Activated naive CD8-positive, alpha-beta T cell (primary cell): ENCODE data around the gene DNAH10.

Experiments
- H3K27ac Mint-ChIP-seq: one replicate; pipeline ENCODE4 v1.8.0; 2021; ENCODE audit warnings: mixed read lengths
- H3K27me3 Mint-ChIP-seq: one replicate; pipeline ENCODE4 v1.8.0; 2021; ENCODE audit warnings: mixed read lengths
- H3K36me3 Mint-ChIP-seq: one replicate; pipeline ENCODE4 v1.8.0; 2021; ENCODE audit warnings: mixed read lengths
- H3K4me1 Mint-ChIP-seq: one replicate; pipeline ENCODE4 v1.8.0; 2021; ENCODE audit warnings: low read depth, mixed read lengths
- H3K4me3 Mint-ChIP-seq: one replicate; pipeline ENCODE4 v1.8.0; 2021; ENCODE audit warnings: mild to moderate bottlenecking, mixed read lengths
- H3K9me3 Mint-ChIP-seq: one replicate; pipeline ENCODE4 v1.8.0; 2021; ENCODE audit warnings: low read depth, mixed read lengths

Gene DNAH10

DNA sequence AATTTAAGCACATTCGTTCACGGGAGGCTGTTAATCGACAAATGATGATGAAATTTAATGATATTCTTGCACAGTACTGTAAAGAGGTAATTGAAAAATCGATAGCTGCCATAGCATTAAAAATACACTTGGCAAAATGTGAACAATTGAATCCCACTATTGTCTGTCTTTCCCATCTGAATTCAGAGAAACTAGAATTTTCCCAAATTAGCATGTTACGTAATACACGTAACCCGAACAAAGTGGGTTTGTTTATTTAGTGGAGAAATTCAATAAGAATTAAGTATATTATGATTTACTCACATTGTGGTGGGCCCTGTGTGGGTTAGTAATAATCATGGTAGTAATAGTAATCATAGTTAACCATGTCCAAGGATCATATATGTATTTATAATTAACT lies 31.9 kb downstream of the DNAH10 start:
- peaks cover 9% of the 10 kb centered on the region for H3K9me3 Mint-ChIP-seq
- H3K27ac Mint-ChIP-seq = no peak overlapping the region
- H3K4me1 Mint-ChIP-seq = no peaks in the 10 kb centered on the region

DNA sequence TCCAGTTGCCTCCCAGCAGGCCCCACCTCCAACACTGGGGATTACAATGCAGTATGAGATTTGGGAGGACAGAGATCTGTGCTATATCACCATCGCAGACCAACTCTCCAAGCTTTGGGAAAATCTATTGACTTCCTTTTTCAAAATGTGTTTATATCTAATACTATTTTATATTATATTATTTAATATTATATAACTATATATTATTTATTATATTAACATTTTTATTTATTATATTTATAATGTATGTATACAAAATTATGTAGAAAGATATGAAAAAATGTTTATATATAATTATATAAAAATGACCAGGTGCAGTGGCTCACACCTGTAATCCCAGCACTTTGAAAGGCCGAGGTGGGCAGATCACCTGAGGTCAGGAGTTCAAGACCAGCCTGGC lies 36.4 kb downstream of the DNAH10 start:
- Mint-ChIP-seq H3K4me1 (no peaks in the 10 kb centered on the region), H3K27me3 (no peaks in the 10 kb centered on the region), H3K9me3 (no peaks in the 10 kb centered on the region), H3K27ac (no peak overlapping the region), H3K4me3 (no peak overlapping the region), H3K36me3 (no peaks in the 10 kb centered on the region)

More for the DNA sequence above, 31.9 kb downstream of the DNAH10 start:
- Mint-ChIP-seq H3K4me3 (no peak overlapping the region), H3K27me3 (no peaks in the 10 kb centered on the region), H3K36me3 (peaks cover 3% of the 10 kb centered on the region)

DNA sequence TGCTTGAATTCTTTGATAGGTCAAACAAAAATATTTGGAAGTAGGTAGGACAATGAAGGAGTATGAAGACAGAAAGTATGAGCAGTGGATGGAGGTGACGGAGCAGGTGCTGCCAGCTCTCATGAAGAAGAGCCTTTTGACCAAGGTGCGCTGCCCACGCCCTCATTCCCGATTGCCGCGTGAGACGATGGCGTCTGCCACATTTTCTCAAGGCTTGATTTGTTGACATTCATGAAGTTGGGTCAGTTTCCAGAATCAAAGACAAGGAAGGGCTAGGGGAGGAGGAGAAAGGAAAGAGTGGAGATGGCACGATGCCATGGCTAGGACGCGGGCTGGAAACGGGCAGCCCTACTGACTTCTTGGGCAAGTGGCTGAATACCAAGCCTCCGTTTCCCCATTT lies 37.1 kb downstream of the DNAH10 start:
- H3K27me3 Mint-ChIP-seq = no peaks in the 10 kb centered on the region
- H3K4me1 Mint-ChIP-seq = no peaks in the 10 kb centered on the region
- no peak overlapping the region for H3K4me3 Mint-ChIP-seq
- H3K36me3 Mint-ChIP-seq = no peaks in the 10 kb centered on the region
- no peaks in the 10 kb centered on the region for H3K9me3 Mint-ChIP-seq
- H3K27ac Mint-ChIP-seq = no peak overlapping the region

DNA sequence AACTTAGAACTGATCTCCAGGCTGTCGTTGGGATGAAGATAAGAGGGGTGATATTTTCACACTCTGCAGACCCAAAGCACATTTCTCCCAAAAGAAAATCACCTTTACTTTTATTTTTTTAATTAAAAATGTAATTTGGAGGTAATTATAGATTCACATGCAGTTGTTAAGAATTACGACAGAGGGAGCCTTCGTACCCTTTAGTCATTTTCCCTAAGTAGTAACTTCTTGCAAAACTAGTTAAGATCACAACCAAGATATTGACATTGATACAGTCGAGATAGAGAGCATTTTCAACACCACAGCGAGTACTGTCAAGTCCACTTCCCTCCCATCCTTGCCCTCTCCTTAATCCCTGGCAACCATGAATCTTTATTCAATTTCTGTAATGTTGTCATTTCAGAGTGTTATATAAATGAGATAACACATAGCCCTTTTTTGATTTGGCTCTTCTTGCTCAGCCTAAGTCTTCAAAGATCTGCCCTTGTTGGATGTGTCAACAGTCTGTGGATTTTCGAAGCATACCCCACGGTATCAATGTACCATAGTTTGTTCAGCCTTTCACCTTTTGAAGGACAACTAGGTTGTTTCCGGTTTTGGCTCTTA lies 39.6 kb downstream of the DNAH10 start:
- H3K27ac Mint-ChIP-seq = no peak overlapping the region
- no peaks in the 10 kb centered on the region for H3K36me3 Mint-ChIP-seq
- H3K4me1 Mint-ChIP-seq = no peaks in the 10 kb centered on the region

DNA sequence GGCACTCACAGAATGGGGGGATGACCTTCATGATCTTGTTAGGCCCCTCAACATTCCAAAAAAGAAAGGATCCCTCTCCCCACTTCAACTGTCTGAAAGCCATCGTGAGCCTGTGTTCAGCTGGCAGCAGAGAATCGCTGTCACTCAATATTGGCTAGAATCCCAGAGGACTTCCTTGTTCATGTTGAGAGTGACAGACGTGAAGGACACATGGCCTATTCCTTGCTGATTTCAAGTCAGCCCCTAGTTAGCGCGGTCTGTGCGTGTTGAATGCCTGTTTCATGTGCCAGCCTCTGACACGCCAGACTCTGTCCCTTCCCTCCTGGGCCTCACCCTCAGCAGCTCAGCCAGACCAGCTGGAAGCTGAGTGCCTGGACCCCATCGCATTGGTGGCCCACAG lies 43.1 kb downstream of the DNAH10 start:
- Mint-ChIP-seq H3K9me3 (no peaks in the 10 kb centered on the region), H3K4me1 (no peaks in the 10 kb centered on the region), H3K4me3 (no peak overlapping the region), H3K27me3 (peaks cover 1% of the 10 kb centered on the region), H3K27ac (no peak overlapping the region), H3K36me3 (no peaks in the 10 kb centered on the region)

More for the DNA sequence above, 39.6 kb downstream of the DNAH10 start:
- Mint-ChIP-seq H3K27me3 (no peaks in the 10 kb centered on the region), H3K4me3 (no peak overlapping the region), H3K9me3 (no peaks in the 10 kb centered on the region)

DNA sequence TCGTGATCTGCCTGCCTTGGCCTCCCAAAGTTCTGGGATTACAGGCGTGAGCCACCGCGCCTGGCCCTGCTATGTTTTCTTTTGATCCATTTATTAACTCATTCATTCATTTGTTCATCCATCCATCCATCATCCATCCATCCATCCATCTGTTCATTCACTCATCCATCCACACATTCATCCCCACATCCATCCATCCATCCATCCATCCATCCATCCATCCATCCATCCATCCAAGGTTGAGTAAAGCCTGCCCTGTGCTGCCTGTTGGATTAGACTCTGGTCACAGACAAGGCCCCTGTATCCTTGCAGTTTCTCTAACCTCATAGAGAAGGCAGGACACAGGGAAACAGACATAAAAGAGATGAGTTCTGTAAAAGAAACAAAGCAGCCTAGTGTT lies 44.9 kb downstream of the DNAH10 start:
- no peaks in the 10 kb centered on the region for H3K4me1 Mint-ChIP-seq
- H3K4me3 Mint-ChIP-seq = no peak overlapping the region
- no peak overlapping the region for H3K27ac Mint-ChIP-seq
- H3K27me3 Mint-ChIP-seq = peaks cover 1% of the 10 kb centered on the region
- H3K36me3 Mint-ChIP-seq = no peaks in the 10 kb centered on the region
- no peaks in the 10 kb centered on the region for H3K9me3 Mint-ChIP-seq

DNA sequence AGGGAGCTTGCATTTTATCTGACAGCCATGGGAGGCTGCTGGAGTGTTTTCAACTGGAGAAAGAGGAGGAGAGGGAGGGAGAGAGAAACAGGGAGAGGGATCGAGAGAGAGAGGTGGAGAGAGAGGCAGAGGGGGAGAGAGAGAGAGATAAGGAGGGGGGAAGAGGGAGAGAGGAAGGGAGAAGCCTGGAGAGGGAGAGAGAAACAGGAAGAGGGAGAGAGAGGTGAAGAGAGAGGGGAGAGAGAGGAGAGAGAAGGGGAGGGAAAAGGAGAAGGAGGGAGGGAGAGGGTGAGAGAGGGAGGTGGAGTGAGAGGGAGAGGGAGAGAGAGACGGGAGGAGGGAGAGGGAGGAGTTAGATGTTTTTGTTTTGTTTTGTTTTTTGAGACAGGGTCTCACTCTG lies 45.6 kb downstream of the DNAH10 start:
- H3K4me3 Mint-ChIP-seq = no peak overlapping the region
- no peaks in the 10 kb centered on the region for H3K36me3 Mint-ChIP-seq
- H3K27ac Mint-ChIP-seq = no peak overlapping the region
- peaks cover 1% of the 10 kb centered on the region for H3K27me3 Mint-ChIP-seq
- no peaks in the 10 kb centered on the region for H3K4me1 Mint-ChIP-seq
- no peaks in the 10 kb centered on the region for H3K9me3 Mint-ChIP-seq

DNA sequence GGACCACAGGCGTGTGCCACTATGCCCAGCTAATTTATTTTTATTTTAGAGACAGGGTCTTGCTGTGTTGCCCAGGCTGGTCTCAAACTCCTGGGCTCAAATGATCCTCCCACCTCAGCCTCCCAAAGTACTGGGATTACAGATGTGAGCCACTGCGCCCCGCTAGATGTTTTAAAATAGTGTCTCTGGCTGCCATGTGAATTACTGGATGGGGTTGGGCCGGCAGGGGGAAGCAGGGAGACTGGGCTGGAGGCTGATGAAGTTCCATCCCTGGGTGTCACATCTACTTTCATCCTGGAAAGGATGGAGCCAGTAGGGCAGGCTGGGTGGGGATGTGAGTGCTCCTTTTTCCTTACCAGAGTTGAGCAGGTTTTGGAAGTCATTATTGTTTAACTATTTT lies 46.1 kb downstream of the DNAH10 start:
- Mint-ChIP-seq H3K36me3 (no peaks in the 10 kb centered on the region), H3K9me3 (no peaks in the 10 kb centered on the region), H3K27ac (no peak overlapping the region), H3K4me3 (no peak overlapping the region), H3K4me1 (no peaks in the 10 kb centered on the region), H3K27me3 (peaks cover 1% of the 10 kb centered on the region)

DNA sequence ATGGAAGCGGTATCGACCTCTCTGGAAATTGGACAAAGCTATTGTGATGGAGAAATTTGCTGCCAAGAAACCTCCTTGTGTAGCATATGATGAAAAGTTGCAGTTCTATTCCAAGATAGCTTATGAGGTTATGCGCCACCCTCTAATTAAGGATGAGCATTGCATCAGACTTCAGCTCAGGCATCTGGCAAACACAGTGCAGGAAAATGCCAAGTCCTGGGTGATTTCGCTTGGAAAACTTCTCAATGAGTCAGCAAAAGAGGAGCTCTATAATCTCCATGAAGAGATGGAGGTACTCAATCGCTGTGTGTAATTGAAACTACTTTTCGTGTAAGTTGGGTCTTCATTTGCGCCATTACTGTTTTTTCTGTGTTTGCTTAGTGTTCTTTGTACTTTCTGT lies 51.2 kb downstream of the DNAH10 start:
- Mint-ChIP-seq H3K9me3 (peaks cover 10% of the 10 kb centered on the region), H3K4me1 (no peaks in the 10 kb centered on the region), H3K36me3 (peaks cover 3% of the 10 kb centered on the region), H3K4me3 (no peak overlapping the region), H3K27me3 (peaks cover 2% of the 10 kb centered on the region), H3K27ac (no peak overlapping the region)

DNA sequence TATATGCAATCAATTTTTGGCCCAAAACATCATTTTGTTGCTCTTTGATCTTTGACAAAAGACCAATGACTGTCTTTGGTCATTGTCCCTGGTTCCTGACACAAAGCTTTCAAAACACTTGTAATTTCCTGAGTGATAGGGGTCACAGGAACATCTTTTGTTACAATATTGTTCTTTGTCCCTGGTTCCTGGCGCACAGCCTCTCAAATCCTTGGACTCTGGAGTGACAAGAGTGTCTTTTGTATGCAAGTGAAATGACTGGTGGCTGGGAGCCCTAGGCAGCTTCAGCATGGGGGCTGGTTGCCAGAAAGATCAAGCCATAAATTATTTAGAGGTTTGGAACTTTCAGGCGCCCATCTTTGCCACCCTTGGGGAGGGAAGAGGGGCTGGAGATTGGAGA lies 53.9 kb downstream of the DNAH10 start:
- Mint-ChIP-seq H3K27me3 (peaks cover 1% of the 10 kb centered on the region), H3K36me3 (peaks cover 6% of the 10 kb centered on the region), H3K9me3 (peaks cover 10% of the 10 kb centered on the region), H3K4me1 (no peaks in the 10 kb centered on the region), H3K4me3 (no peak overlapping the region), H3K27ac (no peak overlapping the region)

DNA sequence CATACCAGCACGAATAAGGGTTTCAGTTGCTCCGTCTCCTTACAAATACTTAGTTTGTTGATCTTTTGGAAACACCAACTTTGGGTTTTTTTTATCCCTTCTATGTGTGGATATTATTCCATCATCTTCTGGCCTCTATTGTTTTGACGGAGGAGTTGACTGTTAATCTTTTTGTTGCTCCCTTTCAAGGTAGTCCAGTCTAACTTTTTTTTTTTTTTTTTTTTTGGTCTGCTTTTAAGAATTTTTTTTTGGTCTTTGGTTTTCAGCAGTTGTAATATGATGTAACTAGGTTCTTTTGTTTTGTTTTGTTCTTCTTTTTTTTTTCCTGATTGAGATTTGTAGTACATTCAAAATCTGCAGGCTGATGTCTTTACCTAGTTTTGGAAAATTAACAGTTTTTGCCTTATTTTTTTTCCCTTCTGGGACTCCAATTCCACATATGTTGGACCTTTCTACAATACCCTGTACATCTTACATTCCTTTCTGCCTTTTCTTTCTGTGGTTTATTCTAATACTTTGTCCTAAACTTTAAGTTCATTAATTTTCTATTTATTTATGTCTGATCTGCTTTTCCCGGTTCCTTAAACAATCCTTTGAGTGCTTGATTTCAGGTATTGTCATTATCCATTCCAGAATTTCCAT lies 54.9 kb downstream of the DNAH10 start:
- peaks cover 1% of the 10 kb centered on the region for H3K27me3 Mint-ChIP-seq
- H3K4me1 Mint-ChIP-seq = no peaks in the 10 kb centered on the region
- no peak overlapping the region for H3K27ac Mint-ChIP-seq
- peaks cover 10% of the 10 kb centered on the region for H3K9me3 Mint-ChIP-seq
- no peak overlapping the region for H3K4me3 Mint-ChIP-seq
- H3K36me3 Mint-ChIP-seq = peaks cover 6% of the 10 kb centered on the region

DNA sequence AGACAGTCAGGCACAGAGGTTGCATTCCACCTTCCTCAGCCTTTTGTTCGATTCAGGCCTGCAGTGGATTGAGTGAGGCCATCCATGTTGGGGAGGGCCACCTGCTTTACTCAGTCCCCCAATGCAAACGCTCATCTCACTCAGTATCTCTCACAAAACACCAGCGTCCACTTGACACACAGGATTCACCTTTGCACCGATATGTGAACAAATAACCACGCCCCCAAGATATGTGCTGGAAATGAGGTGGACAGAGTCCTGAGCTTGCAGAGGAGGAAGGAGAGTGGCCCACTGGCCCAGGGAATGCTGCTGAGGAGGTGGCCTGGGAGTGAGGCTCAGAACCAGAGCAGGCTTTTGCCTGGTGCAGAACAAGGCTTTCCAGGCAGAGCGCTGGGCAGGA lies 60.7 kb downstream of the DNAH10 start:
- Mint-ChIP-seq H3K4me3 (no peak overlapping the region), H3K9me3 (no peaks in the 10 kb centered on the region), H3K27ac (no peak overlapping the region), H3K4me1 (peaks cover 2% of the 10 kb centered on the region), H3K27me3 (peaks cover 7% of the 10 kb centered on the region), H3K36me3 (peaks cover 3% of the 10 kb centered on the region)

DNA sequence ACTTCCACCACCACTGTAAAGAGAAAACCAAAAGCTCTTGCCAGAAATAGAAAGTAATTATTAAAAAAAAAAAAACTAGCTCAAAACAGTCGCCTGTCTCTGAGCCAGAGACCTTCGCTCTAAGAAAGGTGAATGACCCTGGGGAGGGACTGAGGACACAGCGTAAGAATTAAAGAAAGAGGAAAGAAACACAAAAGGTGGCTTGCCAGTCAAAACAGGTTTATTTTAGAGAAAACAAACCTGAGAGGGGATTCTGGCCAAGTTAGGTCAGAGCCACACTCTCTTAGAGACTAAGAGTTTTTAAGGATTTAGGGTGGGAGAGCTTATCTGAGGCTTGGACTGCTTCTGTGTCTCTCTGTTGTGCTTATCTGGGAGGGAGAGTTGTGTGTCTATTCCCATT lies 66.0 kb downstream of the DNAH10 start:
- Mint-ChIP-seq H3K27me3 (peaks cover 7% of the 10 kb centered on the region), H3K27ac (no peak overlapping the region), H3K4me1 (peaks cover 2% of the 10 kb centered on the region), H3K9me3 (no peaks in the 10 kb centered on the region), H3K36me3 (no peaks in the 10 kb centered on the region), H3K4me3 (no peak overlapping the region)

DNA sequence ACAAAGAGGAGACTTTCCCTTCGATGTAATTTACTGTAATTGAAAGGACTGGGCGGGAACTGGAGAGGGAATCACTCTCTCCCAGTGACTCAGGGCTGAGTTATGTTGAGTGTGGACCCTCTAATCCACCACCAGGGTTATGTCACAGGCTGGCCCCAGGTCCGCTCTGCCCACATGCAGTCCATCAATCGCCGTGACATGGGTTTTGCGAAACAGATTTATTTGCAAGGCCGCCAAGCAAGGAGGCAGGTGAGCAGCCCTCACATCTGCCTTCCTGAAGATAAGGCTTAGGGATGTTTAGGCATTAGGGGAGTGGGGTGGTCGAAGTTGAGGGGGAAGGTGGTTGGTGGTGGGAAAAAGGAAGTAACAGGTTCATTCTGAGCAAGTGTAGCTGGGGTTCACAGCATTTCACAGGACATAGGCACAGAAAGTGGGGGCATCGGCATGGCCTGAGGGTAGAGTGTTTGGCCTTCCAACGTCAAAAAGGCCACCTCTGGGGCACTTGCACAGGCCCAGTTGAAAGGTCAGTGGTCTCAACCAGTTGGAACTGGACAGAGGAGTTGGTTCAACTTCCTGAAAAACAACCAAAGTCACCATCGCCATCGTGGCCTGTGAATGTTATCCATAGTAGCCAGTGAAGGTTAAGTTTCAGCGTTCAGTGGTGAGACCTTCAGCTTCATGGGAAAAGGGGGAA lies 66.9 kb downstream of the DNAH10 start:
- Mint-ChIP-seq H3K27ac (no peak overlapping the region), H3K4me3 (no peak overlapping the region), H3K36me3 (no peaks in the 10 kb centered on the region), H3K9me3 (peaks cover 4% of the 10 kb centered on the region), H3K4me1 (peaks cover 2% of the 10 kb centered on the region), H3K27me3 (peaks cover 7% of the 10 kb centered on the region)

DNA sequence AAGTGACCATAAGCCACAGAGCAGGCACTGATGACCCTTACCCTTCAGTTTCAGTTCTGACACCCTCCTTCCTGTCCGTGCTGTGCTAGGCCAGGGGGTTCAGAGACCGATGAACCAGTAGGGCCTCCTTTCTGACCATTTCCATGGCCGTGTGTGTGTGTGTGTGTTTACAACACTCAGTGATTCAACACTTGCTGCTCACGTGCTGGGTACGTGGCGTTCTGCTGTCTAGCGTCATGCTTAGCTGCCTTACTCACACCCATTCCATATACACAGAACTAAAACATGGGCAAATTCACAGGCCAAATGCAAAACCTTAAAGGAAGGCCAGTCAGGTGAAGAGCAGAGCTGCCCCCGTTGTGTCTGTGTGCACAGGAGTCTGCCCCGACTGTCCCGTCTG lies 67.5 kb downstream of the DNAH10 start:
- H3K9me3 Mint-ChIP-seq = peaks cover 4% of the 10 kb centered on the region

More for the DNA sequence above, 67.5 kb downstream of the DNAH10 start:
- Mint-ChIP-seq H3K27me3 (peaks cover 7% of the 10 kb centered on the region), H3K27ac (no peak overlapping the region), H3K4me3 (no peak overlapping the region), H3K36me3 (peaks cover under 1% of the 10 kb centered on the region), H3K4me1 (peaks cover 2% of the 10 kb centered on the region)
